Sigmoid colon (tissue), 4 donors: ENCODE measurements around the gene C12orf50.

ENCODE experiments used
- CTCF ChIP-seq, 4 experiments: fragments of 450-650 bp in 3 of 4; fragments of 200-600 bp in 1 of 4; IDR thresholded peaks; one replicate each; pipeline ENCODE4 v1.5.1; 2016 to 2019; ENCODE audit warnings: antibody characterized with exemption in 4 of 4, mild to moderate bottlenecking in 3 of 4, moderate library complexity in 2 of 4
- POLR2A ChIP-seq, 2 donors: fragments of 450-650 bp; IDR thresholded peaks; one replicate each; pipeline ENCODE4 v1.6.1; 2016; ENCODE audit warnings: antibody characterized with exemption in 2 of 2, mild to moderate bottlenecking in 2 of 2, moderate library complexity in 2 of 2
- POLR2AphosphoS5 ChIP-seq, 4 donors: sonication (generic); formaldehyde crosslinking; IDR thresholded peaks; one replicate each; pipeline ENCODE4 v1.6.1; 2017; ENCODE audit warnings: antibody characterized with exemption in 4 of 4

- TF ChIP-seq POLR2AphosphoS5 (IDR thresholded peaks at IDR 0.05), result no peak
- TF ChIP-seq CTCF (IDR thresholded peaks at IDR 0.05), result no peak
- no peak for TF ChIP-seq POLR2A (IDR thresholded peaks at IDR 0.05)
Observed at GRCh38 chr12:88026196-88026595, 3.0 kb downstream of the C12orf50 start.
